Activated naive CD4-positive, alpha-beta T cell treated with anti-CD3 and anti-CD28 coated beads, Interleukin-2, amount 50 U/mL, for 72 hours (primary cell): ENCODE data around the gene PAK2. TPM values are rescaled to one million over a fixed set of nuclear protein-coding genes. Genes with fewer than 3 reads are reported as not detected.
"Not testable (repeated sequence)": the region's sequence is repeated elsewhere in the genome, so short reads cannot be mapped to it uniquely, and the experiment has no call there.

Experiments
- ATAC-seq, 2 donors: fragments of 150-1000 bp; cut with Tn5 transposase; 2 replicates each; pipeline ENCODE4 v1.10.0; 2021; ENCODE audit warnings: mild to moderate bottlenecking in 2 of 2, moderate library complexity in 2 of 2
- DNase-seq, 2 donors: peaks; one replicate each; pipeline ENCODE4 v3.0.0; 2021 to 2022; ENCODE audit warnings: low spot score in 2 of 2
- H3K27ac Mint-ChIP-seq, 2 donors: one replicate each; pipeline ENCODE4 v1.8.0; 2022; ENCODE audit warnings: mild to moderate bottlenecking in 2 of 2, mixed read lengths in 2 of 2
- H3K36me3 Mint-ChIP-seq, 2 donors: one replicate each; pipeline ENCODE4 v1.8.0; 2022; ENCODE audit warnings: mixed read lengths in 2 of 2
- H3K9me3 Mint-ChIP-seq, 2 donors: one replicate each; pipeline ENCODE4 v1.8.0; 2022; ENCODE audit warnings: mixed read lengths in 2 of 2
- total RNA-seq, 2 donors: library from RNA; stranded (reverse); gene quantifications; one replicate each; pipeline ENCODE4 v1.2.3, GENCODE V29; 2022

Gene PAK2
- total RNA-seq, 2 donors from 2014 or later: 73.5 to 102 TPM

DNA sequence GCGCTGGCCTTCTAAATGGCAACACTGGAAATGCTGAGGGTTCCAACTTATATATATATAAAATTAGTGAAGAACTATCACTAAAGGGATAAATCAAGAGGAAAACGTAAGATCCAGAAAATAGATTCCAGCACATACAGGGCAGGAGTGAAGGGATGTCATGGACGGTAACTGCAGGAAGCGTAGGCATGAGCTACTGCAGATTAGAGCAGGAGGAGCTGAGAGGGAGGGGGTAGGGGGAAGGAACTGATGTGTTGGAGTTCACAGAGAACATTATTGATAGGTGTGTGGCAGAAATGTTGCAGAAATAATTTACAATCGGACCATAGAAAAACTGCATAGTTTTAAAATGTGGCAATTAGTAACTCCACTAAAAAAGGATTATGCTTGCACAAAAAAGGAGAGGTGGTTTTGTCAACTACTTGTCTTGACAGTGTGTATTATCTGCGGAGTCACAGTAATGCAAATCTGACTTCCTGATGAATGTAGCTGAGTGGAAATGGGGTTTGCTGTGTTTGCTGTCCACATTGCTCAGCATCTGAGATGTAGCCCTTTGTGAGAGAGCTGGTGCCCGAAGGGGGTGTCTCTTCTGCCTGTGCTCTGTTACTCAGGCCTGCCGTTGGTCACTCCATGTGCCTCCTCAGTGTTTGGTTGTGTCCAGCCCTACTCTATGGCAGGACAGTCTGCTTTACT is 61.2 kb downstream of the PAK2 start:
- ATAC-seq (no peak), DNase-seq (no peak)
- H3K36me3 Mint-ChIP-seq: peaks cover 0 to 8% of the 10 kb centered on the region in 2 donors
- H3K9me3 Mint-ChIP-seq: no peaks in the 10 kb centered on the region
- H3K27ac Mint-ChIP-seq: peak overlapping the region in 1 of 2 donors; percentile 46

DNA sequence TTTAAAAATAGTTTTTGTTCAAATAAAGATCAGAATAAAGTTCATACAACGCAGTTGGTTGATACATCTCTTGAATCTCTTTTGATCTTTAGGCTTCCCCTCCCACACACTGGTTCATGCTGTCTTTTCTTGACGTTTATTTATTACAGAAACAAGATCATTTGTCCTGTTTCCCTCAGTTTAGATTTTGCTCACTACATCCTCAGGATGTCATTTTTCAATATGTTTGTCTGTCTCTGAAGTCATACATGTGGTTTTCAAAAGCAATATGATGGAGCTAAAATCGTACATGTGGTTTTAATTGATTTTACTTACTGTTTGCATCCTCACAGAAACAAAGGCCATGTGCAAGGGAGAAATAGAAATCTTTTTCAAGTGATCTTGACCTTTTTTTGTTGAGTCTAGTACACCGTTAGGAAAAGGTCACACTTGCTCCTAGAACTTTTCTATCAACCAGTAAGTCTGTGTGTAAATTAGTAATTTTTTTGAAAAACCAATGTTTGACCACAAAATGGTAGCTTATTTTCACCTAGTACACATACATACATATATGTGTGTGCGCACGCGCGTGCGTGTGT is 64.3 kb downstream of the PAK2 start:
- H3K27ac Mint-ChIP-seq: peak overlapping the region in 1 of 2 donors; percentile 61
- ATAC-seq: peak; percentile 54 to 84
- peaks cover 5 to 23% of the 10 kb centered on the region in 2 donors for H3K36me3 Mint-ChIP-seq
- DNase-seq: no peak
- no peaks in the 10 kb centered on the region for H3K9me3 Mint-ChIP-seq

DNA sequence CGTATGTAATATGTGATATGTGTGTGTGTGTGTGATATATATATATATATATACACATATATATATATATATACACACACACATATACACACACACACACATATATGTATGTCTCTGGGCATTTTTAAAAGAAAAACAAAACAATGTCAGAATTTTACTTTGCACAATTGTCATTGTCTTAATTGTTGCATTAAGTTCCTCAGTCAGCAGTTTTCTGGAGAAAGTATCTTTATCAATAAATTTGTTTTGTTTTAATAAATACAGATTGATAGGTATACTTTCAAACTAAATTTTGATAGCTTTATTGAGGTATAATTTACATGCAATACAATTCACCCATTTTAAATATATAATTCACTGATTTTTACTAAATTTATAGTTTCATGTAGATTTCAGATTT is 65.1 kb downstream of the PAK2 start:
- no peaks in the 10 kb centered on the region for H3K9me3 Mint-ChIP-seq
- H3K27ac Mint-ChIP-seq: peak overlapping the region in 1 of 2 donors; percentile 61
- no peak for ATAC-seq
- no peak for DNase-seq
- peaks cover 5 to 23% of the 10 kb centered on the region in 2 donors for H3K36me3 Mint-ChIP-seq

DNA sequence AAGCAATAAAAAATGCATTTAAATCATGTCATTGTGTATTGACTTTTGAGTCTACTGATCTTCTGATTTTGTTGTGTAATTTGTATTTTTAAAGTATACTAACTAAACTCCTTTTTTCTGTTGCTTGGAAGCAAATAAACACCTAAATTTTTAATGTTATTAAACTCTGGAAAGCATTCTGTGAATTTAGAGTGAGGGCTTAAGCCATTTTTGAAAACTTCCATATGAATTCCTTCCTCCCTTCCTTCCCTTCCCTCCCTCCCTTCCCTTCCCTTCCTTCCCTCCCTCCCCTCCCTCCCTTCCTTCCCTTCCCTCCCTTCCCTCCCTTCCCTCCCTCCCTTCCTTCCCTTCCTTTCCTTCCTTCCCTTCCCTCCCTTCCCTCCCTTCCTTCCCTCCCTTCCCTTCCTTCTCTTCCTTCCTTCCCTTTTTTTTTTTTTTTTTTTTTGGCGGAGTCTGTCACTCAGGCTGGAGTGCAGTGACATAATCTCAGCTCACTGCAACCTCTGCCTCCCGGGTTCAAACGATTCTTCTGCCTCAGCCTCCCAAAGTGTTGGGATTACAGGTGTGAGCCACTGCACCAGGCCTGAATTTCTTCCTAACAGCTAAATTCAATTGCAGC is 71.4 kb downstream of the PAK2 start:
- no peaks in the 10 kb centered on the region for H3K9me3 Mint-ChIP-seq
- ATAC-seq: no peak
- peak overlapping the region in 1 of 2 donors; percentile 67 for H3K27ac Mint-ChIP-seq
- H3K36me3 Mint-ChIP-seq: peaks cover 13 to 15% of the 10 kb centered on the region in 2 donors
- no peak for DNase-seq

DNA sequence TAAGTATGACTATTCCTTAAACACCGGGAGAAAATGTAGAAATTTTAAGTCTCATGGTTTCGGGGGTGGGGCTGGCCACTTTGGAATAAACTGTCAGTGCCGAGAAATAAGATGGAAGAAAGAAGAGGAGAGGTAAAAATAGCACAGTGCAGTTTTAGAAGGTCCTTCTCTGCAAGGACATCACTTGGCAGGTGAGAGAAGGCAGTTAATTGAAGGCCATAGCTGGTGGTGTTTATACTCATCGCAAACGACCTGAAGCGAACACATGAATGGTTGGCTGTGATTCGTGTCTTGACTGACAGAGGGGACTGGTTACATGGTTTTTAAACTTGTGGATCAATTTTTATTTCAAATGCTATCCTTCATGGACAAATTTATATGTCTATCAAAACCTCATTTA is 73.2 kb downstream of the PAK2 start:
- H3K27ac Mint-ChIP-seq: peak overlapping the region in 1 of 2 donors; percentile 12
- H3K9me3 Mint-ChIP-seq: no peaks in the 10 kb centered on the region
- H3K36me3 Mint-ChIP-seq: peaks cover 4 to 9% of the 10 kb centered on the region in 2 donors
- ATAC-seq (no peak), DNase-seq (no peak)

DNA sequence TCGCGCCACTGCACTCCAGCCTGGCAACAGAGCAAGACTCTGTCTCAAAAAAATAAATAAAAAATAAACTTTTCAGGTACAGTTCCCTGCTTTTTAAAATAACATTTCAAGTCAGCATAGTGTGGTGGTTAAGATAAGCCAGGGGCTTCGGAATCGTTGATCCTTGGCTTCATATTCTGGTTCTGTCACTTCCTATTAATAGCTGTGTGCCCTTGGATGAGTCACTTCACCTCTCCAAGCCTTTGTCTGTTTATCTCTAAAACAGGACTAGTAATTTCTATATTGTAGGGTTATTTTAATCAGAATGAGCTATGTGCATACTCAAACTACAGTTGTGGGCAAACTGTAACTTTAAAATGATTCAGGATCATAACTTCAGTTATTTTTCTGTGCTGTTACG is 74.2 kb downstream of the PAK2 start:
- no peak for ATAC-seq
- Mint-ChIP-seq H3K27ac (no peak overlapping the region), H3K9me3 (no peaks in the 10 kb centered on the region), H3K36me3 (peaks cover 0 to 8% of the 10 kb centered on the region in 2 donors)
- DNase-seq: no peak

DNA sequence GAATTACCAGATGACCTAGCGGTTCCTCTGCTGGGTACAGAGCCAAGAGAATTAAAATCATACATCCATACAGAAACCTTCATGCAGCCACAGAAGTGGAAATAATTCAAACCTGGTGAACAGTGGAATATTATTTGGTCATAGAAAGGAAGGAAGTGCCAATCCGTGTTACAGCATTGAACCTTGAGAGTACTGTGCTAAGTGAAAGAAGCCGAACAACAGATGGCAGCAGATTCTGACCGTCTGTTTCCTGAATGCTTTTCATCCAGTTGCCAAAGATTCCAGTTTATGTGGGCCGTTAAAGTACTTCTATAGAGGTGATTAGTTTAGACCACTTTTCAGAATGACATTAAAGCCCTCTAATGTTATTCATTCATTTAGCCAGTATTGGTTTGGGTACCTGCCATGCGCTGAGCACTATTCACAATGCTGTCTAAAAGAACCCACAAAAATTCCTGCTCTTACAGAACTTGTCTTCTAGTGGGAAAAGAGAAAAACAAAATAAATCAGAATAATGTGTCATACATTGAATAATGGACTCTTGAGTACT is 82.2 kb downstream of the PAK2 start:
- ATAC-seq: no peak
- peak overlapping the region in 1 of 2 donors; percentile 31 for H3K27ac Mint-ChIP-seq
- peaks cover 0 to 6% of the 10 kb centered on the region in 2 donors for H3K36me3 Mint-ChIP-seq
- no peak for DNase-seq
- no peaks in the 10 kb centered on the region for H3K9me3 Mint-ChIP-seq

DNA sequence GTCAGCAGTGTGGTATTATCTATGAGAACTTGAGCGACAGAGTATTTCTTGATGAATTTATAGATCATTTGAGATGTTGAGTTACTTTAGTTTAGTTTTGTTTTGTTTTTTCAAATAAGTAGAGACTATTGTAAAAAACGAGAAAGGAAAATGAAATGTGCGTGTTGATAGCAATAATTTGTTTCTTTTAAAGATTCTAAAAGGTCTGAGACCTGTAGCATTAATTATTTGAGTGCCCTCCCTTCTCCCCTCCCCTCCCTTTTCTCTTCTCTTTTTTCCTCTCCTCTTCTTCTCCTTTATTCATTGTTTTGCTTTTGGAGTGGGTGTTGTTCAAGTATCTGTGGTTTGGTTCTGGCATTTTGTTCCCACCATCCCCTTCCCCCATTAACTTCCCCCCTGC is 90.0 kb downstream of the PAK2 start:
- H3K27ac Mint-ChIP-seq: peak overlapping the region in 1 of 2 donors; percentile 45
- not testable (repeated sequence) for H3K9me3 Mint-ChIP-seq, ATAC-seq, H3K36me3 Mint-ChIP-seq, DNase-seq

DNA sequence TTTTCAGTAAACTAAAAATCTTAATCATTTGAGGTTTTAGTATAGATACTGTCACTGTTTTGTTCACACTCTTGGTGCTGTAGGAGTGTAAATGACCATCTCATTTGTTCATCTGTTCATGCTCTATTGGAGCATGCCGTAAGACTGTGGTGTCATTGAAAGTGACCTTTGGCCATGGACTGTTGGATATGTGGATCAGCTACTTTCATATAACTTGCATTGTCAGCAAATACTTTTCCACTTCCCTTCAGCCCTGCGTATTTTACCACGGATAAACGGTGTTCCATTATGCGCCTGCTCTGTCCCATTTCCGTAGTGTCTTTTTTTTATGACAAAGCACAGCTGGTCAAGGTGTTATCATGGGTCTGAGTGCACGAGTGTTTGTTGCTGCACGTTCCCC is 95.4 kb downstream of the PAK2 start:
- no peak overlapping the region for H3K27ac Mint-ChIP-seq
- no peaks in the 10 kb centered on the region for H3K36me3 Mint-ChIP-seq
- no peak for DNase-seq
- no peak for ATAC-seq
- H3K9me3 Mint-ChIP-seq: no peaks in the 10 kb centered on the region

DNA sequence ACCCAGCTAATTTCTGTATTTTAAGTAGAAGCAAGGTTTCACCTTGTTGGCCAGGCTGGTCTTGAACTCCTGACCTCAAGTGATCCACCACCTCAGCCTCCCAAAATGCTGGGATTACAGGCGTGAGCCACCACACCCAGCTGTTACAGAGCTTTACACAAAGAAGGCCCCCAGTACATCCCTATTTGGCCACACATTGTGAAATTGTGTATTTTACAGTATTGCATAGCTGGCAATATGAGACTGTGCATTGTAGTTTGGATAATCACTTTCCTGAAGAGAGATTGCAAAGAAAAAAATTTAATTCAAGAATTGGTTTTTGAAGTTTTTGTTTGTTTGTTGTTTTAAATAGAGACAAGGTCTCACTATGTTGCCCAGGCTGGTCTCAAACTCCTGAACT is 97.0 kb downstream of the PAK2 start:
- not testable (repeated sequence) for H3K9me3 Mint-ChIP-seq, ATAC-seq, DNase-seq, H3K36me3 Mint-ChIP-seq
- peak overlapping the region in 1 of 2 donors; percentile 44 for H3K27ac Mint-ChIP-seq

DNA sequence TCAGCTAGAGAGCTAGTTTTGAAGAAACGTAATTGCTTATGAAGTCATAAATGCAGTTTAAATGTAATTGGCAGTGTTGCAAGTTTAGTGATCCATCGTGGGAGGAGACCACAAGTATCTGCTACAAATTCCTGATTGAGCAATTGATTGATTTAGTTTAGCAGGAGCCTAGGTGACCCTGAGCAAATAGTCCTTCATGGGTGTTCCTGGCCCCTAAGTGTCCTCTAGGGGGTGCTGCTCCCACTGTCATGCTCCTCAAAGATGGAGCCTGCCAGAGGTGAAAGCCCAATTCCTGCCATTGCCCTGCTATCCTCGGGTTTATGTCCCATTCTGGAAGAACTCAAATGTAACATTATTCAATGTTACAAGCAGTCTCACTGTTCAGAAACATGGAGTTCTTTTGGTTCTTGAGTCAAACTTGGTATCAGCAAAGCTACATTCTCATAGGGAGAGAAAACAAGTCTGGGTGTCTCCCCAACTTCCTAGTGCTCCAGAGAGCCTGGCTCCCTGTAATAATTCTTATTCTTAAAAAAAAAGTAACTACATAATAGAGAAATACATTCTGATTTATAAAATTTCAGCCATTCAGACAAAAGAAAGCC is 98.3 kb downstream of the PAK2 start:
- H3K27ac Mint-ChIP-seq: no peak overlapping the region
- peak; percentile 89 to 99 for ATAC-seq
- H3K9me3 Mint-ChIP-seq: no peaks in the 10 kb centered on the region
- DNase-seq: peak; percentile 74 to 77
- H3K36me3 Mint-ChIP-seq: no peaks in the 10 kb centered on the region

DNA sequence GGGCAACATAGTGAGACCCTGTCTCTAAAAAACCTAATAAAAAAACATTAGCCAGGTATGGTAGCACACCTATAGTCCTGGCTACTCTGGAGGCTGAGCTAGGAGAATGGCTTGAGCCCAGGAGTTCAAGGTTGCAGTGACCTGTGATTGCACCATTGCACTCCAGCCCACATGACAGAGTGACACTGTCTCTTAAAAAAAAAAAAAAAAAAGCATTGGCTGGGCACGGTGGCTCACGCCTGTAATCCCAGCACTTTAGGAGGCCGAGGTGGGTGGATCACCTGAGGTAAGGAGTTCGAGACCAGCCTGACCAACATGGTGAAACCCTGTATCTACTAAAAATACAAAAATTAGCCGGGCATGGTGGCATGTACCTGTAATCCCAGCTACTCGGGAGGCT is 99.7 kb downstream of the PAK2 start:
- H3K9me3 Mint-ChIP-seq: not testable (repeated sequence)

DNA sequence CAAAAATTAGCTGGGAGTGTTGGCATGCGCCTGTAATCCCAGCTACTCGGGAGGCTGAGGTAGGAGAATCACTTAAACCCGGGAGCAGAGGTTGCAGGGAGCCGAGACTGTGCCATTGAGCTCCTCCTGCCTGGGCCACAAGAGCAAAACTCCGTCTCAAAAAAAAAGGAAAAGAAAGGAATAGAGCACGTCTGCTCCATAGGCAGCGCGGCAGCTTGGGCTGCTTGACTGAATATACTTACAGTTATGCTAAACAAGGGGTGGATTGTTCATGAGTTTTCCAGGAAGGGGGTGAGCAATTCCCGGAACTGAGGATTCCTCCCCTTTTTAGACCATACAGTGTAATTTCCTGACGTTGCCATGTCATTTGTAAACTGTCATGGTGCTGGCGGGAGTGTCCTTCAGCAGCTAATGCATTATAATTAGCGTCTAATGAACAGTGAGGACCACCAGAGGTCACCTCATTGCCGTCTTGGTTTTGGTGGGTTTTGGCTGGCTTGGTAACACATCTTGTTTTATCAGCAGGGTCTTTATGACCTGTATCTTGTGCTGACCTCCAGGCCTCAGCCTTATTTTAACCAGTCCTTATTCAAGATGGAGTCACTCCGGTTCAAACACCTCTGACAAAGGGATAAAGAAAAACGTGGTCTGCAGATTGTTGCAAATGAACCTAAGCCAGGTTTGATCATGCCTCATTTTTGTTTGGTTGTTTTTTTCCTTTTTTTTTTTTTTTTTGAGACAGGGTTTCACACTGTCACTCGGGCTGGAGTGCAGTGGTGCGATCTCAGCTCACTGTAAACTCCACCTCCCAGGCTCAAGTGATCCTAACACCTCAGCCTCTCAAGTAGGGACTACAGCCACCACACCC is 103.1 kb downstream of the PAK2 start:
- ATAC-seq (no peak), DNase-seq (no peak)
- Mint-ChIP-seq H3K9me3 (no peaks in the 10 kb centered on the region), H3K27ac (peak overlapping the region in 1 of 2 donors; percentile 80), H3K36me3 (no peaks in the 10 kb centered on the region)

More for the DNA sequence above, 99.7 kb downstream of the PAK2 start:
- H3K27ac Mint-ChIP-seq, DNase-seq, H3K36me3 Mint-ChIP-seq, ATAC-seq: not testable (repeated sequence)

DNA sequence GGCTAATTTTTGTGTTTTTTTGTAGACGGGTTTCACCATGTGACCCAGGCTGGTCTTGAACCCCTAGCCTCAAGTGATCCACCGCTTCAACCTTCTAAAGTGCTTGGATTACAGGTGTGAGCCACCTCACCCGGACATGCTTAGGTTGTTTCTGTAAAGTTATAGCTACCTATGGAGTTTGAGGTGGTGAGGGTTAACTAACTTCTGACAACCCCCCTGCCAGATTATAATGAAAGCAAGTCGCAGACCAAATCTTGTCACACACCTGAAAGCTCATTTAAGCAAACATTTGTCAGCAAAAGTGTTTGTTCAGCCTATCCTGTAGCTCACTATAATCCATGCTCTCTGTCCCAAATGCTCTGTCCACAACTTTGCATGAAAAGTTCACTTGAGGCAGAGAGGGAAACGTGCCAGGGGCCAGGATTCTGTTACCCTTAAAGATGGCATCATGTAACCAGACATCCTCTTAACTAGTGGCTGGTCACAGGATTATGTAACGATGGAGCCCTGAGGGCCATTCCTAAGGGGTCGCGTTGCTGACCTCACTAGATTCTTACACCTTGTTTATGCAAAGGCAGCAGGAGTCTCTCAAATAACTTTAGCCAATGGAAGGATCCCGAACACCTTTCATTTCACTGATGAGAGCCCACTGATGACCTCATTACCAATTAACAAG is 103.9 kb downstream of the PAK2 start:
- no peak overlapping the region for H3K27ac Mint-ChIP-seq
- H3K36me3 Mint-ChIP-seq: no peaks in the 10 kb centered on the region
- DNase-seq (no peak), ATAC-seq (no peak)
- H3K9me3 Mint-ChIP-seq: no peaks in the 10 kb centered on the region

DNA sequence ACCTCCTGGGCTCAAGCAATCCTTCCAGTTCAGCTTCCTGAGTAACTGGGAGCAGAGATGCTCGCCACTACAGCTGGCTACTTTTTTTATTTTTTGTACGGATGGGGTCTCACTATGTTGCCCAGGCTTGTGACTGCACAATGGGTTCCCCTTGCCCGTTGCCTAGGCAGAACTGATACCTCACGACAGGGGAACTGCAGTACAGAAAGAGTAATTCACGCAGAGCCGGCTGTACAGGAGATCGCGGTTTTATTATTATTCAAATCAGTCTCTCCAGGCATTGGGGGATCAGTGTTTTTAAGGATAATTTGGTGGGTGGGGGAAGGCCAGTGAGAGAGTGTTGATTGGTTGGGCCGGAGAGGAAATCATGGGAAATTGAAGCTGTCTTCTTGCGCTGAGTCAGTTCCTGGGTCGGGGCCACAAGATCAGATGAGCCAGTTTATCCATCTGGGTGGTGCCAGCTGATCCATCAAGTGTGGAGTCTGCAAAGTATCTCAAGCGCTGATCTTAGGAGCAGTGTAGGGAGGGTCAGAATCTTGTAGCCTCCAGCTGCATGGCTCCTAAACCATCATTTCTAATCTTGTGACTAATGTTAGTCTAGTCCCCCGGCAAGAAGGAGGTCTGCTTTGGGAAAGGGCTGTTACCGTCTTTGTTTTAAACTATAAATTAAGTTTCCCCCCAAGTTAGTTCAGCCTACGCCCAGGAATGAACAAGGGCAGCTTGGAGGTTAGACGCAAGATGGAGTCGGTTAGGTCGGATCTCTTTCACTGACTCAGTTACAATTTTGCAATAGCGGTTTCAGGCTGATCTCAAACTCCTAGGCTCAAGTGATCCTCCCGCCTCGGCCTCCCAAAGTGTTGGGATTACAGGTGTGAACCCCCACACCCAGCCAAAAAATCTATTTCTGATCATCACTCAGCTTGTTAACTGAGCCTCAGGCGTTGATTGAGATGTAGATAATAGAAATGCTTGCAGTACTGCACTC is 104.9 kb downstream of the PAK2 start:
- not testable (repeated sequence) for H3K27ac Mint-ChIP-seq, ATAC-seq, H3K36me3 Mint-ChIP-seq, DNase-seq, H3K9me3 Mint-ChIP-seq
